Fibroblast of skin of right quadriceps (primary cell): ENCODE measurements around the gene TSTD2.

Source experiments
- DNase-seq: peaks from one replicate; pipeline ENCODE4 v3.0.0-alpha.2; 2013

TSTD2 gene

GRCh38 chr9:97560154-97560553, 73.0 kb downstream of the TSTD2 start:
- DNase-seq = no peak

- no peak for DNase-seq
These were observed 74.1 kb downstream of the TSTD2 start for GRCh38 chr9:97559111-97559514.

GRCh38 chr9:97558701-97559101, 74.5 kb downstream of the TSTD2 start:
- DNase-seq = no peak

GRCh38 chr9:97557606-97558095, 75.5 kb downstream of the TSTD2 start:
- no peak for DNase-seq

- no peak for DNase-seq
These were observed 76.2 kb downstream of the TSTD2 start for GRCh38 chr9:97556721-97557605.

- DNase-seq = no peak
These were observed 77.0 kb downstream of the TSTD2 start for GRCh38 chr9:97556036-97556720.

- peak; percentile 7 for DNase-seq
These were observed 78.0 kb downstream of the TSTD2 start for GRCh38 chr9:97555164-97555563.

- no peak for DNase-seq
These were observed 78.5 kb downstream of the TSTD2 start for GRCh38 chr9:97554566-97555075.

GRCh38 chr9:97553841-97554240, 79.3 kb downstream of the TSTD2 start:
- no peak for DNase-seq

GRCh38 chr9:97553141-97553540, 80.0 kb downstream of the TSTD2 start:
- no peak for DNase-seq

GRCh38 chr9:97551308-97551707, 81.9 kb downstream of the TSTD2 start:
- DNase-seq = no peak

- DNase-seq = no peak
These were observed 82.8 kb downstream of the TSTD2 start for GRCh38 chr9:97550386-97550785.
